LNCAP (cell line): ENCODE data around the gene BRMS1L.

Experiments
- TF ChIP-seq, protein P1 (sequence below): fragments of 450-650 bp; IDR thresholded peaks from 2 replicates; pipeline ENCODE4 v1.5.1; 2017; ENCODE audit warnings: mild to moderate bottlenecking

BRMS1L gene

DNA sequence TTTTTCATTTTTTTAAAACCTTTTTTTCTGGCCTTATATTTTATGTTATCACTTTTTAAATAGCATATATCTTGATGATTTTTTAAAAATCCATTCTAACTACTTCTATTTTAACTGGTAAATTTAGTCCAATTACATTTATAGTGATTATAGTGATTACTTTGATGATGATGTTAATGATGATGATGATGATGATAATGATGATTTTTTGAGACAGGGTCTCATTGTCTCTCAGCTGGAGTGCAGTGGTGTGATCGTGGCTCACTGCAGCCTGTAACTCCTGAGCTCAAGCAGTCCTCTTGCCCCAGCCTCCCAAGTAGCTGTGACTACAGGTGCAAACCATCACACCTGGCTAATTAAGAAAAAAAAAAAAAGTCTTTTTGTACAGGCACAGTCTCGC, 27.1 kb downstream of the BRMS1L start:
- TF ChIP-seq, protein P1, sequence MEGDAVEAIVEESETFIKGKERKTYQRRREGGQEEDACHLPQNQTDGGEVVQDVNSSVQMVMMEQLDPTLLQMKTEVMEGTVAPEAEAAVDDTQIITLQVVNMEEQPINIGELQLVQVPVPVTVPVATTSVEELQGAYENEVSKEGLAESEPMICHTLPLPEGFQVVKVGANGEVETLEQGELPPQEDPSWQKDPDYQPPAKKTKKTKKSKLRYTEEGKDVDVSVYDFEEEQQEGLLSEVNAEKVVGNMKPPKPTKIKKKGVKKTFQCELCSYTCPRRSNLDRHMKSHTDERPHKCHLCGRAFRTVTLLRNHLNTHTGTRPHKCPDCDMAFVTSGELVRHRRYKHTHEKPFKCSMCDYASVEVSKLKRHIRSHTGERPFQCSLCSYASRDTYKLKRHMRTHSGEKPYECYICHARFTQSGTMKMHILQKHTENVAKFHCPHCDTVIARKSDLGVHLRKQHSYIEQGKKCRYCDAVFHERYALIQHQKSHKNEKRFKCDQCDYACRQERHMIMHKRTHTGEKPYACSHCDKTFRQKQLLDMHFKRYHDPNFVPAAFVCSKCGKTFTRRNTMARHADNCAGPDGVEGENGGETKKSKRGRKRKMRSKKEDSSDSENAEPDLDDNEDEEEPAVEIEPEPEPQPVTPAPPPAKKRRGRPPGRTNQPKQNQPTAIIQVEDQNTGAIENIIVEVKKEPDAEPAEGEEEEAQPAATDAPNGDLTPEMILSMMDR = no peak

DNA sequence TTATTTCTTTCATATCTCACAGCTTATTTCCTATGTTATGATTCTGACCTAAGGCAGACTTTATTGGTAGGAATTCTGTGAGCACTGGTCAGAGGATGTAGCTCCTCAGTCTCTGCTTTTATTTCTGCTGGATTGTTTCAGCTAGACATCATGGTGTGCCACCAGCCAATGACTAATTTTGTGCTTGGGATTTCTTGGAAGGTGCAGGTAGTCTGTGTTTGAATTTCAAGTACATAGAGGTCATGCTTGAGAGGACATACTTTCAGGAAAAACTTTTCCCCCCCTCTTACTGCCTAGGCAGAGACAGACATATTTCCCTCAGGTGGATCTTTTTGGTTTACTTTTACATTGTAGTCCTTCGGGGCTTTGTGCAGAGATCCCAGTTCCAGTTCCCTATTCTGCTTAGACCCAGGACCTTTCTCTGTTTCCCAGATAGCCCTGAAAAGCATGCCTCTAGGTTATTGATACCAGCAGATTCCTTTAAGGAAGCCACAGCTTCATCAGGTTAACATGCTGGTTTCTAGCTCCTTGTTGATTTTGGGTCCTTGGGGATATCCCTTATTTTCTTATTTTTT, 28.6 kb downstream of the BRMS1L start:
- TF ChIP-seq, protein P1 = no peak

DNA sequence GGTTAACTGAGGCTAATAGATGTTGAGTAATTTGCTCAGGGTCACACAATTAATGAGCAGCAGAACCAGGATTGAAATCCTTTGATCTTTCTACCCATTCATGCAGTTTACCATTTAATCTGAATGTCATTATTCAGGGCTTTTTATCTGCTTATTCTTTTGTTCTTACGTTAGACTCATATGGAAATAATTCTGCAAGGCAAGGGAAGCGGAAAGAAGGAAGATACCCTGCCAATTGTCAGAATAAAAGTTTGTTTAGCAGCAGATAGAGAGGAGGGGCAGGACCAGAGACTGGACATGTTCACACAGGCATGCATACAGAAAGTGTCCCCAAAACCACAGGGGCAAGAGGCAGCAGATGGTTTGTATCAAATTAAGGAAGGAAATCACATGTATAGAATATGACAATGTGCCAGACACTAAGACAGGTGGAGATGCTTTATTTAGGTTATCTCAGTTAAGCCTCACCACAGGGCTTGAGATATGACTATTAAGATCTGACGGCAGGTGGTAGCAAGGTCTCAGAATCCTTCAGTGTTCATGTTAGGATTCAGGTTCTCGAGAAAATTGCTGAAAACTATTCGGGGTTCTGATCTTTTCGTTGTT, 29.8 kb downstream of the BRMS1L start:
- TF ChIP-seq, protein P1 = no peak

DNA sequence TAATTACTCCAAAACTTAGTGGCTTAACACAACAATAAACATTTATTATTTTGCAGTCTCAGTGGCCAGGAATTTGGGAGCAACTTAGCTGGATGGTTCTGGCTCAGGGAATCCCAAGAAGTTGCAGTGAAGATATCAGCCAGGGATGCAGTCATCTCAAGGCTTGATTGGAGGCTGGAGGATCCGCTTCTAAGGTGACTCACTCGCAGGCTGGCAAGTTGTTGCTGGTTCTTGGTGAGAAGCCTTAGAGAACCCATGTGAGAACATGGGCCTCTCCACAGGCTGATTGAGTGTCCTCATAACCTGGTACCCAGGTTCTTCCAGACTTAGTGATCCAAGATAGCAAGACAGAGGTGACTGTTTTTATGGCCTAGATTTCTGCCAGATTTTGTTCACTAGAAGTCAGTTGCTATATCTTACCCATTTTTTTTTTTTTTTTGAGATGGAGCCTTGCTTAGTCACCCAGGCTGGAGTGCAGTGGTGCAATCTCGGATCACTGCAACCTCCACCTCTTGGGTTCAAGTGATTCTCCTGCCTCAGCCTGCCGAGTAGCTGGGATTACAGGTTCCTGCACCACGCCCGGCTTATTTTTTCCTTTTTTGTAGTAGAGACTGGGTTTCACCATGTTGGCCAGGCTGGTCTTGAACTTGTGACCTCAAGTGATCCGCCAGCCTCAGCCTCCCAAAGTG, 32.5 kb downstream of the BRMS1L start:
- TF ChIP-seq, protein P1 = no peak

DNA sequence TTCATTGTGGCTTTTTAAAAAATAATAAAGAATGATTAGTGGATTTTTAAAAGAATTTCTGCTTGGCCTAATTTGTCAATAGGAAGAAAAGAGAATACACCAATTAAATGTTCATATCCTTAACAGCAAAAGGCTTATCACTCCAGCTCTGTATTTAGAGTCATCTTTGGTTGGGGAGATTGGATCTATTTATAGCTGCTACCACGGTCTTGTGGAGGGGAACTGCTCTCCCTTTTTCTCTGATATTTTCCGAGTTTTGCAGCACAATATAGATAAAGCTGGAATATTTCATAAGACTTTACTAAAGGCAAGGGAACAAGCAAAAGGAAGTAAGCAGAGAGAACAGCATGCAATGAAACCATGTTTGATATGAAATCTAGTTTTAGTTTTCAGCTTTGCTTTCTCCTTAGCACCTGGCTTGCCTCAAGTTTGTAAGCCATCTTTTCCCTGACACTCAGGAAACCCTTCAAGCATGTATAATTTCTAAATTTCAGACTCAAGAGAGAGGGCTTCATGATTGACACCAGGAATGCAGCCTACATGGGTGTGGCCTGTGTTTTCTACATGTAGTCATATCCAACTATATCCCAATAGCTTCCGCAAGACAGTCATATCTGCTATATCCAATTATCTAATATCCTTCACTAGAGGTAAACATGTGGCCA, 35.2 kb downstream of the BRMS1L start:
- TF ChIP-seq, protein P1 = no peak

DNA sequence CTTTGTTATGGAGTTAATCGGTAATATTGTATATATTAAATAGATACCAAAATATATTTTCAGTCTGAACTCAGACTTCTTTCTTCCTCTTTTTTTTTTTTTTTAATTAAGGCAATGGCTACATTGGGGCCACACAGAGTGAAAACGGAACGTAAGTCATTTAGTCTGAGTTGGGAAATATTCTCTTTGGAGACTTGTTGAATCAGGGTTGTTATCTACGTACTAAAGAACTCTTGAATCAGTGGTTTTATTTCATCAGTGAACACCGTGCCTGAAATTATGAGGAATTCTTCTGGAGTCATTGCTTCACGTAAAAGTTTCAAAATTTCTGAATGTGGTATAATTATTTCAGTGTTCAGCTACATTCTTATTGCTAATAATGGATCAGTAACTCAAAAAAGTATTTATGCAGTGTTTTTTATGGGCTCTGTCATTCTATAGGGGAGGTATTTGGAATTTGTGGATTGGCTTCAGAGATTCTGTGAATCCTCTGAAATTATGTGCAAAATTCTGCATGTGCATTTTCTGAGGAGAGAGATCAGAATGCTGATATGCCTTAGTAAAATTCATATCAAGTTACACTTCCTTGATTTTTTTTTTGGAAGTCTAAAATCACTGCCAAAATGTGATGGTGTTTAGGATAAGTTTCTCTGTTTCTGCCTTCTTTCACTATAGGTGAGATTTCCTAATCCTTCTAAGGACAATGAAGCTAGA, 39.6 kb downstream of the BRMS1L start:
- TF ChIP-seq, protein P1 = no peak

DNA sequence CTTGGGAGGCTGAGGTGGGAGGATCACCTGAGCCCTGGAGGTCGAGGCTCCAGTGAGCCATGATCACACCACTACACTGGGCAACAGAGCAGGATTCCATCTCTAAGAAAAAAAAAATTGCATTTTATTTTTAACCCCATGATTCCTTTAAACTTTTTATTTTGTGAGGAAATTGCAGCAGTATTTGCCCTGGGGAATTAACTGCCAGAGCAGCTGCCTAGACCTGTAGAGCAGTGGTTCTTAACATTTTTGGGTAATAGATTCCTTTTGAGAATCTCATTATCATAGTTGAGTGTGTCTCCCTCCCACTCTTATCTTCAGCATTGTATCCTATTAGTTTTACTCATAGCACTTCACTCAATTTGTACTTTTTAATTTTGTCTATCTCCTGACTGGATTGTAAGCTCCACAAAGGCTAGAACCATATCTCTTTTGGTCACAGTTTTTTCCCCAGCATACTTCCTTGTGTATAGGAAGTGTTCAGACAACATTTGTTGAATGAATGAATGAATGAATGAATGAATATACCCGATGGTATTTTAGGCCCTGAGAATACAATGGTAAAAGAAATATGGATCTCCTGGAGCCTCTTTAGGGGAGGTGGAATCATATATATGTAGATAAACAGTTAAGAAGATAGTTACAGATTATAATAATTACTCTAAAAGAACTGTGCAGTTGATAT, 40.6 kb downstream of the BRMS1L start:
- TF ChIP-seq, protein P1 = no peak
